GM23248 (cell line): Measurements from ENCODE around the gene ZNF746.

Experiments
- EZH2 ChIP-seq: fragments of 200-600 bp; sonication (generic); IDR thresholded peaks from 2 replicates; pipeline ENCODE4 v1.6.1; 2018; ENCODE audit warnings: antibody characterized with exemption, mild to moderate bottlenecking; ENCODE audit not compliant: insufficient read depth, poor library complexity, severe bottlenecking
- EZH2phosphoT487 ChIP-seq: fragments of 200-600 bp; sonication (generic); IDR thresholded peaks from 2 replicates; pipeline ENCODE4 v1.6.1; 2018; ENCODE audit warnings: antibody characterized with exemption, moderate library complexity, mild to moderate bottlenecking, low read depth; ENCODE audit not compliant: insufficient read depth

DNA sequence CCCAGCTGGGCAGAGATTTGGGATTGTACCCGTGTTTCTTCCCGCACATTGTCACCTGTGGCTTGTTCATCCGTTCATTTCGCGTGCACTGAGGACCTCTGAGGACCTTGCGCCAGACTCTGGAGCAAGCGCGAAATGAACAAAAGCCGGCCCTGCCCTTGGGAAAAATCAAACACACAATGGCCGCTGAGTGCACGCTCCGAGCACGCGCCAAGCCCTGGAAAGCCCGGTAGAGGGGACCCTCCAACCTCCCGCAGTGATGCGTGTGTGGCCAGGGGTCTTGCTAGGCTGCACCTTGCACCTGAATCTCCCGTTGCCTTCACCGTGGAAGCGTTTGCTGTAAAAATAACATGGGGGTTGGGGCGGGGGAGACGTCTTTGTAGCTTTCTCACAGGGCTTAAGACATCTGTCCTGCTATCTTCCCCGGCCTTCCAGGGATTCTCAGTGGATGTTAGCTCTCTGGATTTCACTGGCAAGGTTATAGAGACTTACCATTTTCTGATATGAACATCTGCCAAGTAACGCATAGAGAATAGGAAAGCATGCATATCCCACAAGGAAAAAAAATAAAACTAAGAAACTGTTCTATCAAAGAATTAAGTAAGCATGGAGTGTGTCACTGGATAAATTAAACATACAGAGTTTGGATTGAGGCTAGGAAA lies 74.0 kb downstream of the ZNF746 start:
- TF ChIP-seq EZH2 (no peak), EZH2phosphoT487 (no peak)
